B cell (primary cell): Measurements from ENCODE around the gene ARHGEF9.

ENCODE experiments used
- CTCF ChIP-seq: fragments of 200-600 bp; IDR thresholded peaks from one replicate; pipeline ENCODE4 v1.8.0; 2022; ENCODE audit warnings: antibody characterized with exemption, mild to moderate bottlenecking
- EZH2 ChIP-seq: IDR thresholded peaks from 2 replicates; pipeline ENCODE4 v1.6.1; 2012; ENCODE audit warnings: borderline replicate concordance, low read depth, mild to moderate bottlenecking, moderate library complexity, low read length; ENCODE audit not compliant: insufficient read depth, poor library complexity, severe bottlenecking

- TF ChIP-seq EZH2 (no peak), CTCF (no peak)
These were observed 19.3 kb downstream of the ARHGEF9 start for GRCh38 chrX:63765712-63766111.
